Transverse colon (tissue), 4 donors: Measurements from ENCODE around the gene TTC9B. TPM values are rescaled to one million over a fixed set of nuclear protein-coding genes. Genes with fewer than 3 reads are reported as not detected.

ENCODE experiments used
- DNase-seq: peaks from one replicate; pipeline ENCODE4 v3.0.0-alpha.2; 2019
- H3K27ac ChIP-seq, 4 donors: fragments of 200-600 bp; sonication (generic); 2 replicates each; pipeline ENCODE4 v1.5.1; 2016 to 2018; ENCODE audit warnings: inconsistent platforms in 4 of 4
- H3K27me3 ChIP-seq: fragments of 200-600 bp; sonication (generic); 2 replicates; pipeline ENCODE4 v1.5.1; 2017; ENCODE audit warnings: inconsistent platforms
- H3K36me3 ChIP-seq, 4 donors: fragments of 200-600 bp; sonication (generic); 2 replicates each; pipeline ENCODE4 v1.5.1; 2017 to 2019; ENCODE audit warnings: inconsistent platforms in 4 of 4
- H3K4me1 ChIP-seq, 4 donors: fragments of 200-600 bp; sonication (generic); 2 replicates each; pipeline ENCODE4 v1.5.1; 2017 to 2020; ENCODE audit warnings: inconsistent platforms in 4 of 4
- H3K4me3 ChIP-seq, 4 donors: fragments of 200-600 bp; sonication (generic); 1 replicate in 1 of 4; 2 replicates in 3 of 4; pipeline versions ENCODE4 v1.5.1 to v1.6.1; 2017 to 2019; ENCODE audit warnings: inconsistent platforms in 4 of 4
- H3K9me3 ChIP-seq, 2 donors: fragments of 200-600 bp; sonication (generic); 2 replicates each; pipeline ENCODE4 v1.5.1; 2017 to 2019; ENCODE audit warnings: inconsistent platforms in 2 of 2
- CTCF ChIP-seq, 5 experiments: fragments of 200-600 bp in 3 of 5; fragments of 450-650 bp in 2 of 5; sonication (generic) in 3 of 5; IDR thresholded peaks; 1 replicate in 2 of 5; 2 replicates in 3 of 5; pipeline ENCODE4 v1.5.1; 2016 to 2017; ENCODE audit warnings: antibody characterized with exemption in 5 of 5, inconsistent platforms in 3 of 5, mild to moderate bottlenecking in 2 of 5, moderate library complexity in 1 of 5
- EP300 ChIP-seq: sonication (generic); formaldehyde crosslinking; IDR thresholded peaks from one replicate; pipeline ENCODE4 v1.6.1; 2017; ENCODE audit warnings: antibody characterized with exemption, low read depth
- POLR2A ChIP-seq: fragments of 450-650 bp; IDR thresholded peaks from one replicate; pipeline ENCODE4 v1.6.1; 2016; ENCODE audit warnings: antibody characterized with exemption, mild to moderate bottlenecking, moderate library complexity
- POLR2AphosphoS5 ChIP-seq, 3 donors: sonication (generic); formaldehyde crosslinking; IDR thresholded peaks; one replicate each; pipeline ENCODE4 v1.6.1; 2016; ENCODE audit warnings: antibody characterized with exemption in 3 of 3
- WGBS, 2 donors: methylation state at CpG; one replicate each; pipeline ENCODE4 v1.1.5; 2018; ENCODE audit warnings: low coverage in 1 of 2; 5-methylcytosine and 5-hydroxymethylcytosine counted together
- in situ Hi-C, 4 donors: fragments of 200-750 bp; cut with MboI; loops; one replicate each; pipeline versions ENCODE4 v1.15.0 to v1.15.1; 2017; ENCODE audit warnings: low sequenced_read_pairs in 3 of 4, low pct_ligation_motif_present in 1 of 4, low pct_unique_long_range_greater_than_20kb in 1 of 4
- intact Hi-C: fragments of 100-400 bp; cut with DNase I; formaldehyde crosslinking; loops from one replicate; pipeline ENCODE4 v1.15.1; 2023; ENCODE audit warnings: low total_unique reads
- total RNA-seq, 4 donors: library from RNA; depleted of rRNA; stranded (reverse); fragments of >200 nt; gene quantifications; one replicate each; pipeline ENCODE4 v1.1.0, GENCODE V29; 2016

The TTC9B gene
- total RNA-seq, 4 donors from 2014 or later = not detected

- in situ Hi-C loops (no loop called here), intact Hi-C loops (no loop called here)
- H3K27ac ChIP-seq = no peak overlapping the region
- no peak for DNase-seq
- H3K4me3 ChIP-seq = no peak overlapping the region
- H3K4me1 ChIP-seq = peaks cover 0 to 8% (median 5%) of the 10 kb centered on the region in 4 donors
- TF ChIP-seq POLR2A (no peak), CTCF (IDR thresholded peaks at IDR 0.05) (no peak), EP300 (no peak), POLR2AphosphoS5 (IDR thresholded peaks at IDR 0.05) (no peak)
- H3K36me3 ChIP-seq = peaks cover 0 to 28% (median 9%) of the 10 kb centered on the region in 4 donors
- WGBS, 2 donors = 57% methylated on average over 8 of the region's 12 CpGs; no CpG with 5 or more reads in 1 of the 2 donors
- peaks cover 7% of the 10 kb centered on the region for H3K27me3 ChIP-seq
- no peaks in the 10 kb centered on the region for H3K9me3 ChIP-seq
Observed at GRCh38 chr19:40232479-40232878, 14.3 kb upstream of the TTC9B start.

- 74 to 100% methylated on average over 1 to 13 of the region's 16 CpGs for WGBS, 2 donors
- peak overlapping the region in 1 of 4 donors; percentile 21 for H3K27ac ChIP-seq
- no peak overlapping the region for H3K4me3 ChIP-seq
- H3K9me3 ChIP-seq = no peaks in the 10 kb centered on the region
- H3K4me1 ChIP-seq = peaks cover 0 to 9% (median 7%) of the 10 kb centered on the region in 4 donors
- no peak for DNase-seq
- H3K36me3 ChIP-seq = peaks cover 0 to 21% (median 6%) of the 10 kb centered on the region in 4 donors
- intact Hi-C loops (no loop called here), in situ Hi-C loops (no loop called here)
- no peak for TF ChIP-seq POLR2AphosphoS5 (IDR thresholded peaks at IDR 0.05)
- no peak for TF ChIP-seq EP300
- TF ChIP-seq CTCF (IDR thresholded peaks at IDR 0.05) = no peak
- TF ChIP-seq POLR2A = no peak
- peaks cover 14% of the 10 kb centered on the region for H3K27me3 ChIP-seq
Observed at GRCh38 chr19:40231544-40232424, 13.6 kb upstream of the TTC9B start.

- Histone ChIP-seq H3K9me3 (no peaks in the 10 kb centered on the region), H3K36me3 (peaks cover 0 to 15% (median 5%) of the 10 kb centered on the region in 4 donors), H3K27ac (no peak overlapping the region), H3K27me3 (peaks cover 21% of the 10 kb centered on the region), H3K4me3 (no peak overlapping the region), H3K4me1 (peaks cover 6 to 16% (median 14%) of the 10 kb centered on the region in 4 donors)
- intact Hi-C loops = no loop called here
- in situ Hi-C loops = no loop called here
- WGBS, 2 donors = 83 to 89% methylated on average over 5 to 6 of the region's 6 CpGs
- DNase-seq = no peak
- no peak for TF ChIP-seq EP300
- TF ChIP-seq CTCF (IDR thresholded peaks at IDR 0.05) = no peak
- TF ChIP-seq POLR2AphosphoS5 (IDR thresholded peaks at IDR 0.05) = no peak
- no peak for TF ChIP-seq POLR2A
Observed at GRCh38 chr19:40231057-40231456, 12.9 kb upstream of the TTC9B start.

- intact Hi-C loops = no loop called here
Observed at GRCh38 chr19:40229926-40230417, 11.8 kb upstream of the TTC9B start.

More at GRCh38 chr19:40229926-40230417, 11.8 kb upstream of the TTC9B start:
- TF ChIP-seq EP300 = no peak
- no peak for TF ChIP-seq CTCF (IDR thresholded peaks at IDR 0.05)
- no peak for TF ChIP-seq POLR2A
- TF ChIP-seq POLR2AphosphoS5 (IDR thresholded peaks at IDR 0.05) = no peak
- Histone ChIP-seq H3K27ac (no peak overlapping the region), H3K9me3 (no peaks in the 10 kb centered on the region), H3K27me3 (peaks cover 32% of the 10 kb centered on the region), H3K36me3 (peaks cover 0 to 4% (median 2%) of the 10 kb centered on the region in 4 donors), H3K4me1 (peaks cover 7 to 22% (median 18%) of the 10 kb centered on the region in 4 donors), H3K4me3 (no peak overlapping the region)
- 50 to 80% methylated on average over 2 to 4 of the region's 4 CpGs for WGBS, 2 donors
- DNase-seq = no peak
- in situ Hi-C loops = loop anchor here (5.0 to 10.0 kb wide), 3 partner anchors 85 to 95 kb away; no protein-coding TSS in a partner anchor
